NCI-H748 treated with DMSO at 0.1 percent for 48 hours (cell line): ENCODE measurements around the gene PTPRN2.

ENCODE experiments used
- DNase-seq: peaks from one replicate; lab custom pipeline; 2025; lab: John Stamatoyannopoulos, UW

The PTPRN2 gene

DNA sequence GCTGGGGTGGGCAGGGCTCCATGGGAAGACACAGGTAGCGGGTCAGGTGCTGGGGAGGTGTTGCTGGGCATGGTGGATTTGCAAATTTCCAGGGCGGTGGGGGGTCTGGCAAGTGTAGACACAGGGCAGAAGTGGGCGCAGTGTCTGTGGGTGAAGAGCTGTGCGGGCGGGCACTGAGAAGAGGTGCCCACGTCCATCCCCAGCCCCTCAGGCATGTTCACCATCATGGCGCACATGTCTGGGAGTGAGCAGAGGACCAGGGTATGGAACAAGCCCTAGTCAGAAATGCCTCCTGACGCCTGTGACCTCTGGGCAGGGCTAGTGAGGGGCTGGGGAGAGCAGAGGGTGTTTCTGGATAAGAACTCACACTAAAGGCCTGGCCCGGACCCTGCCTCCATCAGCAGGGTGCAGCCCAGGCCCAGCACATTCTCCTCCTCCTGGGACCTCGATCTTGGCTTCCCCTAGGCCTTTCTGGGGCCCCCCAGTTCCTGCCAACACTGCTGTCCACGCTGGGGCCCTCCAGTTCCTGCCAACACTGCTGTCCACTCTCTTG, 612.9 kb downstream of the PTPRN2 start:
- no peak for DNase-seq

GRCh38 chr7:157973971-157974677, 613.5 kb downstream of the PTPRN2 start:
- no peak for DNase-seq

GRCh38 chr7:157972914-157973313, 614.7 kb downstream of the PTPRN2 start:
- no peak for DNase-seq

GRCh38 chr7:157971501-157971900, 616.1 kb downstream of the PTPRN2 start:
- no peak for DNase-seq

DNA sequence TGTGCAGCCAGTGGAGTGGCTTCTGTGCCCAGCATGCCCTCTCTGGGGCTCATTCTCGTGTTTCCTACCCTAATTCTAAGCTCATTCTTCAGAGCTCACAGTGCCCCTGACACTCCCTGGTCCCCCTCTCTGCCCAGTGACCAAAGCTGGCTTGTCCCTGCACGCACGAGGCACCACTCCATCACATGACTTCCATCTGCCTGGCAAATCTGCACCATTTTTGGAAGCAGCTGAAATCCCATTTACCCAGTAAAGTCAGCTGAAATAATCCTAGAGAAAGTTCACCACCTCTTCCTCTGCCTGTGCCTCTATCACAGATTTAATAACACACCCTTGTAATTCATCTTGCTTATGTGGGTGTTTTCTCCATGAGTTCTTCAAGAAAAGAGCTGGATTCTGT, 616.9 kb downstream of the PTPRN2 start:
- DNase-seq = no peak

DNA sequence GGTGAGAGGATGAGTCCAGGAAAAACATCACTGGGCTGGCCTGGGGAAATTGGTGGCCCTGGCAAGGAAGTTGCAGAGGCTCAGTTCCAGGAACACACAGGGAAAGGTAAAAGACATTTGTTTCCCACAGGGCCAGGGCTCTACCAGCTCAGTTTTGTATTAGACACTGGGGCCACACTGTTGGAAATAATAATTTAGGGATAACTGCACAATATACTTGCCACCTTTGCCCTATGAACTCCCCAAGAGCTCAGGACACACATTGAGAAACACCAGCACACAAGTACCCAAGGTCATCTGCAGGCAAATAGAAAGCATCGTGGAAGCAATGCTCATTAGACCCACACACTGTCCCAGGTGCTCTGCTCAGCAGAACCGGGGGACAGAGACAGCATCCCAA, 617.6 kb downstream of the PTPRN2 start:
- no peak for DNase-seq

DNA sequence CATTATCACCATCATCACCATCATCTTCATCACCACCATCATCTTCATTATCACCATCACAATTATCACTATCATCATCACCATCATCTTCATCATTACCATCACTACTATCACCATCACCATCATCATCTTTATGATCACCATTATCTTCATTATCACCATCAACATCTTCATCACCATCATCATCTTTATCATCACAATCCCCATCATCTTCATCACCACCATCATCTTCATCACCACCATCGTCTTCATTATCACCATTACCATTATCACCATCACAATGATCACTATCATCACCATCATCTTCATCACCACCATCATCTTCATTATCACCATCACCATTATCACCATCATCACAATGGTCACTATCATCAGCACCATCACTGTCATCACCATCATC, 621.1 kb downstream of the PTPRN2 start:
- no peak for DNase-seq

DNA sequence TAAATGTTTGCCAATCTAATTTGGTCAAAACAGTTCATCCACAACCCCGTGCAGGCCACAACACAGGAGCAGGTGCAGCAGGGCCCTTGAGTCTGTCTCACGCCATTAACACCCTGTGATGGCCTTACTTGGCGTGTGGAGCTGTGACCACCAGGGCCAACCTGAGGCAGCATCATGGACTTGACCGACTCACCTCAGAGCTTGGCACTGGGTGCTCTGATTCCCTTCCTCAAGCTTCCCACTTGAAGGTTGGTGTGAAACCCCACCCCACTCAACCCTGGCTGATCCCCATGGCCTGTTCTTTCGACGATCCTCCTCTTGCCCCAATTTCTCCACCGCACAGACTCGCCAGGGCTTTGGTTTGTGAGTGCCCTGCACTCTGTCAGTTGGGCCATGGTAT, 623.1 kb downstream of the PTPRN2 start:
- DNase-seq = no peak

DNA sequence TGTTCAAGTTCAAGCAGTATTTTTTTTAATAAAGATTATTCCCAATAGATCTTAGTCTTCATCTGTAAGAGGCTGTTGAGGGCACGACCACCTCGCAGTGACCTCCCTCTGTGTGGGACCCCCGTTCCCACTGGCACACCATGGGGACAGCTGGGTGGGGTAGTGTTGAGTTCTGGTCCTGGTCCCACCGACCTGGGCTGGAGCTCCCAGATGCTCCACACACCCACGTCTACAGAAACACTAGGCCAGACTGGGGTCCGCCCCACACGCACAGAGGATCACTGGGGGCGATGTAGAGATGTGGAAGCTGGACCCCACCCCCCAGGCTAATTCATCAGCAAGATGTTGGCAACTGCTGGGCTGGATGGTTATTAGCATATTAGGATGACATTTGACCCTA, 623.6 kb downstream of the PTPRN2 start:
- DNase-seq = no peak

DNA sequence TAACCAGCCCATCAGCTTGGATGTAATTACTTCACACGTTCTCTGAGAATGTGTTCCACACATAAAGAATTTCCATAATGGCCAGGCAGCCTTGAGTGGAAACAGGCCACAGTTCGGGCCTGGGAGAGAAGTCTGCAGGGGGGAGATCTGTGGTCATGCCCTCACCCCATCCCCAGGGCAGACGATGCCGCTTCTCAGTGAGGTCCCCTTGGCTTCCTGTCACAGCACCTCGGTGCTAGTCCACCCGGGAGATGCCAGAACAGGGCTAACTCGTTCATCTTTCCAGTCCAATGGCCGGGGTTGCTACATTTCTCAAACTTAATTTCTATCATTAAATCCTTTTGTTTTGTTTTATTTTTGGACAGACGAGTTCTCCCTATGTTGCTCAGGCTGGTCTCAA, 624.1 kb downstream of the PTPRN2 start:
- DNase-seq = no peak

DNA sequence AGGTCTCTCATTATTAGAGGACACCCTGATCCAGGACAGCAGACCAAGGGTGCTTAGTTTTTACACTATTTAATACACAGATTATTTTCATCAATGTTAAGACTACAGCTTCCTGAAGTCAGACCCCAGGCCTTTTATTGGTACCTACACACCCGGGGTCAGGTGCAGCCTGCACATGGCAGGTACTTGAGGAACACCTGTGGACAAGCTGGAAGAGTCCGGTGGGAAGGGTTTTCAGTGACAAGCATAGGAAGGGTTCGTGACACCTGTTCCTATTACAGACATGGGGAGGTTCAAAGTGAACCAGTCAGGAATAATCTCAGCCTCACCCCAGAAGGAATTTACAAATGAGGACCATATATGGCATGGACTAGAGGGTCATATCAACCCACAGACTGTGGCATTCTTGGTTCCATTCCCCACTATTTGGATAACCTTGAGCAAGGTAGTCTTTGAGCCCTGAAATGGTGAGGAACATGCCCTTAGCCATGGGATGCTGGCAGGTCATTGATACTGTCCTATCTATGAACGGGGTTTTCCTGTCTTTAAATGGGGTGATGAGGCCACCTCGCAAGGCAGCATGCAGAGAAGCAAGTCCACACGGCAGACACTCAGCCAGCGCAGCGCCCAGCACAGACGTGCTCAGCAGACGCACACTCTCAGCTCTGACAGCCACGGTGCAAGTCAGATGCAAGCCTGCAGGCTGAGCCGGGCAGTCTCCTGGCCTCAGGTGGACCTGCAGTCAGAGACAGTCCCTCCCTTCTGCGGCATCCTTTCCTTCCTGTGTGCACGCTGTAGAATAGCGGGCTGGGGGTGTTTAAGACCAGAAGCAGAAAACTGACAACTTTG, 624.9 kb downstream of the PTPRN2 start:
- no peak for DNase-seq

- peak; percentile 34 for DNase-seq
Observed at GRCh38 chr7:157961731-157962457, 625.7 kb downstream of the PTPRN2 start.

- no peak for DNase-seq
Observed at GRCh38 chr7:157955348-157955999, 632.1 kb downstream of the PTPRN2 start.

DNA sequence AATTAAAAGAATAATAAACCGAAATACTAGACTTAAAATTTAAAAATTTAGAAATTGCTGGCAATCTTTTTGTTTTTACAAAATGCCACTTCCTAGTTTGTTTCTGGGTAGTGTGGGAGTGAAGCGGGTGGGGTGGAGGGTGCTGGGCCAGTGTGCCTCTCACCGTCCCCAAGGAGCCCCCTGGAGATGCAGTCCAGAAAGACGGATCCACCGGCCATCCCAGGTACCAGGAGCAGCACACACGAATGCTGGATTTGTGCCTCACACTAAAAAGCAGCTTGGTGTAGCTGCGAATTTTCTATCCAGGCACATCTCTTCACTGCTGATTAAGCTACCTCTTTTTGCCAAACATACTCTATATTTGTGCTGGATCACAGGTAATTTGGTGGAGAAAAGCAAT, 632.7 kb downstream of the PTPRN2 start:
- no peak for DNase-seq

- DNase-seq = no peak
Observed at GRCh38 chr7:157952841-157953645, 634.6 kb downstream of the PTPRN2 start.

DNA sequence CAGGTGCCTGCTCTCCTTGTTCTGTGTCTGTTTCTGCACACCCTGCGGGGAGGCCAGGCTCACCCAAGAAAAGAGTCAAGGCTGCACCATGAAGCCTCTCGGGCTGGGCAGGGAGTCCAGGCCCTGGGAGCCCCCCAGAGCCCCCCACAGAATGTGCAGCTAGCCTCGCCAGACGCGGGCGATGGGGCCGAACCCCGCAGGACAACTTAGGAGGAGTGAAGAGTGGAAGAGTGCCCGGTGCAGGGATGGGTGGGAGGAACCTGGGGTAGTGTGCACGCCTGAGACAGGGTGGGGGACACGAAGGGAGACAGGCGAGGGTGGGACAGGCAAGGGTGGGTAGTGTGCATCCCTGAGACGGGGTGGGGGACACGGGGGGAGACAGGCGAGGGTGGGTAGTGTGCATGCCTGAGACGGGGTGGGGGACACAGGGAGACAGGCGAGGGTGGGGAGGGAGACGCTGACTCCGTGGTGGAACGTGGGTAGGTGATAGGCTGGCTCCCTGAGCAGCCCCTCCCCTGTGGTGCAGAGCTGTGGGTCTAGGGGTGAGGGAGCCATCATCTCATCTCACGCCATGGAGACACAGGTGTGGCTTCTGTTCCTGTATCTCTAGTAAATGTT, 635.5 kb downstream of the PTPRN2 start:
- no peak for DNase-seq

GRCh38 chr7:157951300-157952049, 636.1 kb downstream of the PTPRN2 start:
- DNase-seq = no peak

GRCh38 chr7:157949711-157950110, 637.9 kb downstream of the PTPRN2 start:
- no peak for DNase-seq

DNA sequence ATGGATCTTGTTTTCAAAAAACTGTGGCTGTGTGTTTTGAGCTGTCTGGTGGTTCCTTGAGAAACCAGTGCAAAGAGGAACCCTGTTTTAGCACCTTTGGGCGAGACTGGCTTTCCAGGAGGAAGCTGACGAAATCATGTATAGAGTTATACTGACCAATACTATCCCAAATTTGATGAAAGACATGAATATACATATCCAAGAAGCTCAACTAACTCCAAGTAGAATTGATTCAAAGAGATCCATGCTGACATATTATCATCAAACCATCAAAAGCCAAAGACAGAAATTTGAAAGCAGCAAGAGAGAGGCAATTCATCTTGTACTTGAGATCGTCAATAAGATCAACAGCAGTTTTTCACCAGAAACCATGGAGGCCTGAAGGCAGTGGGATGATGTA, 640.1 kb downstream of the PTPRN2 start:
- no peak for DNase-seq
